GM11168 (cell line): ENCODE measurements around the gene EEF1AKMT2.

ENCODE experiments used
- in situ Hi-C: fragments of 300-500 bp; cut with MboI; formaldehyde crosslinking; loops from one replicate; pipeline ENCODE4 v1.12.0; 2022; ENCODE audit warnings: low sequenced_read_pairs; ENCODE audit not compliant: unreplicated experiment

The EEF1AKMT2 gene

DNA sequence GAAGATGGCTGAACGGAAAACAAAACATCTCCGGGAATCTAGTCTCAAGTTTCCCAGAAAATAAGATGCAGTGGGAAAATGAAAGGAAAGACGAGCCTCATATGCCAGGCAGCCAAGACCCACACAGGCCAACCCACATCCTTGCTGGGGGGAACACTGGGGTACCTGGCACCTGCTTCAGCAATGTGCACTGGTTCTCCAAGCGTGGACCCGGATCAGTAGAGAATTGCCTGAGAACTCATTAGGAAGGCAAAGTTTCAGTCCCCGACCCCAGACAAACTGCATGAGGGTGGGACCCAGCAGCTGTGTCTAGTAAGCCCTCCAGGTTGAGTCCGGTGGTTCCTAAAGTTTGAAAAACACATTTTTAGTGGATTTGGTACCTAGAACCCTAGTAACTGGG, 65.9 kb downstream of the EEF1AKMT2 start:
- in situ Hi-C loops: no loop called here

- in situ Hi-C loops: no loop called here
Observed at GRCh38 chr10:124725171-124725631, 66.5 kb downstream of the EEF1AKMT2 start.

- in situ Hi-C loops: no loop called here
Observed at GRCh38 chr10:124724279-124725027, 67.2 kb downstream of the EEF1AKMT2 start.

DNA sequence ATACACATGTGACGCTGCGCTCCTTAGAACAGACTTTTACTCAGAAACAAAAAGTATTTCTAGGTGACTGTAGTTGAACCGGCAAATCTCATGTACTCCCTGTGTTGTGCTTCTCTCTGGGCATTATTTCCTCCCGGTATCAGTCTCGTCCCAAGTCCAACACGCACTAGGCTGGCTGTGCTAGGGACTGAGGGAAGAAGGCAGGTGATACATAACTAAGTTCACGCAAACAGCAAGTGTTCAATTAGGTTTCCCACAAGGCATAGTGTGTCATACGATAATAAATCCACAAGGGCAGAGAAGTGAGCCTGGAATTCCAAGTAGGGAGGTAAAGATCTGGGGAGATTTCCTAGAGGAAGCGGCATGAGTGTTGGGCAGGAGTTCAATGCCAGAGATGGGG, 67.9 kb downstream of the EEF1AKMT2 start:
- in situ Hi-C loops: no loop called here

- in situ Hi-C loops: no loop called here
Observed at GRCh38 chr10:124722798-124723783, 68.6 kb downstream of the EEF1AKMT2 start.

DNA sequence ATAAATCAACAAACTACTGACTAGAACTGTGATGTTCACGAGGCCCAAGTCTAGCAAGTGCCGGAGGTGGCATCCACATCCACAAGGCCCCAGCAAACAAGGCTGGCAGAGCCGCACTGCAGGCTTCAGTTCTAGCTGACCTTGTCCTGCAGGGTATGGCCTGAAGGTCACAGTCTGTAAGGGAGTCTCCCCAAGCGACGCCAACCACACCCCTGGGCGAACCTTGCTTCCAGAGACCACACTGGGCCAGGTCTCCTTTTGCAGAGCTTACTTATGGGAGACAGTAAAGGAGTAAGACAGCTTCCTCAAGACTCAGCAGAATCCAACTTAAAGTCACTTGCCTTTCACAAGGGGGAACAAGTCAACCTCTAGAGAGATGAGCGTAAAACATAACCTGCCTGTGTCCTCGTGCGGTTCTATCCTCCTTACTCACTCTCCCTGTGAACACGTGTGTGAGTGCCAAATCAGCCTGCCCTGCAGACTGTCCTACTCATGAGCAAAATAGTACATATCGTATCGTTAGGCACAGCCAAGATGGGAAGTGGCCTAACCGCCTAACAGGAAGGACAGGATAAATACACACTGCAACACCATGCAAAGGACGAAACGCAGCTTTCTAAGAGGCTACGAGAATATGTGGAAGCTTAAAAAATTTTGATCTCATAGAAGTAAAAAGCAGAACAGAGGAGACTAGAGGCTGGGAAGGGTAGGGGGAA, 70.2 kb downstream of the EEF1AKMT2 start:
- in situ Hi-C loops: no loop called here

DNA sequence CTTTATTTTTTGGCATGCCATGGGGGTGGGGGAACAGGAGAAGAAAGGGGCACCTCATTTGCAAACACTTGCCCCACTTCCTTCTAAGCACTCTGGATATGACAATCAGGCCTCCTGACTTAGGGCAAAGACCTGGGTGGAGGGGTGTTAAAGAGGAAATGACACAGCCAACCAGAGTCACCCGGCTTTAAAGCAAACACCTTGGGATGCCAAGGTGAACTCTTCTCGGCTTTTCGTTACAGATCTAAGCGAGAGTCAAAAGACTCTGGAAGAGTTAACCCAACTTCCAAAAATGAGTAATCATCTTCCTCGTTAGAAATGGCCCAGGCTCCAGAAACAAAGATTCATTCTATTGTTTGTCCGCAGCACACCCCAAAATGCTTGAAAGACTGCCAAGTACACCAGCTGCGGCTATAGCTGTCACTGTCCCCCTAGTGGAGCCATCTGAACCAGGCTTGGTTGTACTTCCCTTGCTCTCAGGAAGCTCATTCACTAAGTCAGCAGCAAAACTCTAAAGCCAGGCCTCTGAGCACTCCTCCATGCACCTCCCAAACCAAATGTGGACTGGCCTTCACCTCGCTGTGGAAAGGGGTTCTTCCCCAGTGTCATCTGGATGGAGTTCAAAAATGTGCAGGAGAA, 72.4 kb downstream of the EEF1AKMT2 start:
- in situ Hi-C loops: no loop called here

DNA sequence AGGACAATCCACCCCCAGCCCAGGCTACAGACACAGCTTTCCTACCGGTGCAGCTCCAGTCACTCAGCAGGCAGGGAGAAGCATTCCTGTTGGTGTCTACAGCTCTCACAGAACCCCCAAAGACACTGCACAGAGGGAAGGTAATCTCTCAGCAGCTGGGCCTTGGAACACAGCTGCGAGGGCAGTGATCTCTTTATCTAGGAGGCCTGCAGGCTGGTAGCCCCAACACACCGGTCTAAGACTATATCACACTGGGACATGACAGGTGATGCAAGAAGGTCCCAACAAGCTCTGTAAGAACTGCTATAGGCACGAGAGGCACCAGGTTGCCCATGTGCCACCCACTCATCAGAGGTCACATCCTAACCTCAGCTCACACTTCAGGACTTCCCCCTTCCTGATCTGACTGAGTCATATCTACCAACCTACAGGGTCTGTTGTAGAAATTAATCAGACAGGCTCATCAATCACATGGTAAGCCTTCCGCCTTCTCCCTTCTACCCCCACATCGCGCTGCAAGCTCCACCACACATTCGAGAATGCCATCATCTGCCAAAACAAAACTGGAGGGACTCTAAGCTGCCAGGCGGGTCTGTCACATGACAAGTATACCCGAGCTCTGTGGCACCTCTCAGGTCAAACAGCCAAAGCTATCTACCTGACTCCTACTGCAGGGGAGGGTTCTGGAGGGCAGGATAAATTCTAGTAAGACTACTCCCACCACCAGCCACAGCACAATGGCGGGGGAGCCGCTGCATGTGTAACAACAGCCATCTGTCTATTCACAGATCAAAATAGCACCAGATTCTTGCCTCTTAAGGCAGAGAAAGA, 73.6 kb downstream of the EEF1AKMT2 start:
- in situ Hi-C loops: no loop called here

DNA sequence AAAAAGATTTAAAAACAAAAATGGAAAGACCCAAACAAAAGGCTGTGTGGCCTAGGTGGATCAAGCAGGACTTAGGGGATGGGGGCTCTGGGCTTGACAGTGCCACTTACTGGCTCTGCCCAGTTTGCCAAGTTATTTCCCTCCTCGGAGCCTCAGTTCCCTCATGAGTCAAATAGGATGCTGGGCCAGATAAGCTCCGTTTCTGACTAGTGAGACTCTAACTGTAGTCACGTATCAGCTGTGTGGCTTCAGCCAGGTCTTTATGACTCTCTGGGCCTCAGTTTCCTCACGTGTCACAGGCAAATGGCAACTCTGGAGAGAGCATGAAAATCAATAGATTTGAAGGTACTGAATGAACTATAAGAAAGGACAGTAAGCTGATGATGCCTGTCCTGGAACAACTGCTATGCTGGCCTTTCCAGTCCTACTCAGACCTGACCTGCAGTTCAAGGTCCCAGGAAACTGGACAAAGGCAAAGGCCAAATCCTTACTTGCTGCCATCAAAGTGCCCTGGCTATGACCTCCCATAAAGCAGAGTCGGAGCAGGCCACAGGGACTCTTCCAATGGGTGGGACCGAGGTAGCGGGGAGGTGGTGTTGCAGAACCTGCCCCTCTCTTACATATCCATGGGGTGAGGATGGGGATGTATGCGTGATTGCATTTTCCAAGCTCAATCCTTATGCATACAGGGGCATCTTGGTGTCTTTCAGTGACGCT, 74.5 kb downstream of the EEF1AKMT2 start:
- in situ Hi-C loops: no loop called here

GRCh38 chr10:124716369-124716768, 75.3 kb downstream of the EEF1AKMT2 start:
- in situ Hi-C loops: no loop called here

- in situ Hi-C loops: no loop called here
Observed at GRCh38 chr10:124715439-124715838, 76.2 kb downstream of the EEF1AKMT2 start.

DNA sequence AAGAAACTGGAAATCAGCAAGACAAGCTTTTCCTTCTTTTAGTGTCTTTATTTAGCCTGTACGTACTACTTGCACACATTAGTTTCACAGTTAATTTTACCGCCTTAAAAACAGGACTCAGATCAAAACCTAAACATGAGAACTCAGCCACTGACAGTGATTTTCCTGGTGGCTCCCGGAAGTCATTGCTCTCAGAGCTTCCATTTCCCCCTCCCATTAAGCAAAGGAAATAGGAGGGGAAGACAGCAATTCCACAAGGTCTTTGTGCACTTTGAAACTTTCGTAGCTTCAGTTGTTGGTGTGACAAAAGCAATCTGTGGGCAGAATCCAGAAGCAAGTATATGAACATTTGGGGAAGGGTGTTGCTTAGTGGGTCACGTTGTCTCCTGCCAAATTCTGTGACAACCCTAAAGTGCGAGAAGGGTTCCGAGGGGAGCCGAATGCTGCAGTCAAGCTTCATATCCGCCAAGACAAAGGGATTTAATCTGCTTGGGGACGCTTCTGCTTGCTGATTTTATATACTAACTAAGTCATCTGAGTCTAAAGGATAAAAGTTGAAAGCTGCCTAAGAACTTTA, 77.9 kb downstream of the EEF1AKMT2 start:
- in situ Hi-C loops: no loop called here

GRCh38 chr10:124712704-124713407, 78.8 kb downstream of the EEF1AKMT2 start:
- in situ Hi-C loops: no loop called here

DNA sequence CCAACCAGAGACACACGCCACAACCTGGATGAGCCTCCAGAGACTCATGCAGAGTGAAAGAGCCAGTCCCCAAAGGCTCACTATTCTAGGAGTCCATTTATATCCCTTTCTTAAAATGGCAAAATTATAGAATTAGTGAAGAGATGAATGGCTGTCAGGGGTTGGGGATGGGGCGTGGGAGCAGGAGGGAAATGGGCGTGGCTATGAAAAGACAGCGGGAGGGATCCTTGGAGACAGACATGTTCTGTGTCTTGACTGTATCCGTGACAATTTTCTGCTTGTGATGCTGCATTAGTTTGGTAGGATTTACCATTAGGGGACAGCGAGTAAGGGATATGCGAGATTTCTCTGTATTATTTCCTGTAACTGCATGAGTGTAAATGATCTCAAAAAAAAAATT, 80.5 kb downstream of the EEF1AKMT2 start:
- in situ Hi-C loops: no loop called here

GRCh38 chr10:124710266-124710881, 81.3 kb downstream of the EEF1AKMT2 start:
- in situ Hi-C loops: no loop called here

DNA sequence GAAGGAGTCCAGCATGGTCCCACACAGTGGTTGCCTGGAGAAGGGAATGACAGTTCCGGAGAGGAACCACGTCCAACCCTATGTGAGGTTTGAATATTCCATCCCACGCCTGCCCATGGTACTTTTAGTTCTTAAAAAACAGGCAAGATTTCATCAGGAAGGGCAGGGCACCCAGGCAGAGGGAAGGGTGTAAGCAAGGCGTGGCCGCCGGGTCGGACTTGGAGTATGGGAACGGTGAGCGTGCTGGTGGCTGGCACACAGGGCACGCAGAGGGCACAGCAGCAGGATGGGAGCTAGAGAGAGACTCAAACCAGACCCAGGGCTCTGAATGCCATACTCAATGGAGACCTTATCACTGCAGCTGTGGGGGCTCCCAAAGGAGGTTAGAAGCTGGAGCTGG, 81.8 kb downstream of the EEF1AKMT2 start:
- in situ Hi-C loops: no loop called here

DNA sequence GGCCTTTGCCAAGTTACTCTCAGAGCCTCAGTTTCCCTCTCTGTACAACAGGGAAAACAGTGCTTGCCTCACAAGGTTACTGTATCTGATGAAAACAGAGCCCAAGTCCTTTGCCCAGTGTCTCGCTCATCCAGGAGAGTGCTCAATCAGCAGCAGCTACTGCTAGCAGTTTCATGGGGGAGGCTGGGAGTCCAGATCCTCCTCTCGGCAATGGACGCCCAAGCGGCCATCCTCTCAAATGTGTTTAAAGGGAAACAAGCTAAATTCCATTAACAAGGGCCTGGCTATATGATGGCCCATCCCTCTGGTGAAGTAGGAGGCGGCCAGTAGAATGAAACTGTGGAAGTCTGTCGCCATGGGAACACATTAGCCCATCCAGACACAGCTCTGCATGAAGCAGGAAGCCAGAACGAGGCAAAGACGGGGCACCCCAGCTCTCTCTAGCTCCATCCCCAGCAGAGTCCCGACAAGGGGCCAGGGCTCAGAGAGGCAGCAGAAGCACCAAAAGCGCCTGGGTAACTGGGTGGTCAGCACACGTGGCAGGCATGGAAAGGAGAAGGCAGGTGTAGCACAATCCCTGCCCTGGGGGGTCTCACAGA, 82.7 kb downstream of the EEF1AKMT2 start:
- in situ Hi-C loops: no loop called here
